GM21390 (cell line): ENCODE measurements around the gene COPS2.

Experiments
- ATAC-seq: cut with Tn5 transposase; IDR thresholded peaks from one replicate; pipeline ENCODE4 v1.9.1; 2021; ENCODE audit not compliant: unreplicated experiment

COPS2 gene

GRCh38 chr15:49163678-49164077 is 8.3 kb upstream of the COPS2 start:
- ATAC-seq: no peak

- ATAC-seq: peak; percentile 16
Observed at GRCh38 chr15:49155834-49156627, 632 bp upstream of the COPS2 start.

- ATAC-seq: no peak
Observed at GRCh38 chr15:49154799-49155109, 645 bp downstream of the COPS2 start.

GRCh38 chr15:49154359-49154758 is 1.0 kb downstream of the COPS2 start:
- no peak for ATAC-seq

GRCh38 chr15:49152552-49153312 is 2.7 kb downstream of the COPS2 start:
- ATAC-seq: no peak

- ATAC-seq: no peak
Observed at GRCh38 chr15:49151831-49152230, 3.6 kb downstream of the COPS2 start.

- no peak for ATAC-seq
Observed at GRCh38 chr15:49148727-49149126, 6.7 kb downstream of the COPS2 start.

- no peak for ATAC-seq
Observed at GRCh38 chr15:49148298-49148697, 7.1 kb downstream of the COPS2 start.

- no peak for ATAC-seq
Observed at GRCh38 chr15:49145651-49146609, 9.5 kb downstream of the COPS2 start.

- ATAC-seq: no peak
Observed at GRCh38 chr15:49137861-49138260, 17.5 kb downstream of the COPS2 start.

- no peak for ATAC-seq
Observed at GRCh38 chr15:49135911-49136310, 19.5 kb downstream of the COPS2 start.

GRCh38 chr15:49135342-49135857 is 20.0 kb downstream of the COPS2 start:
- ATAC-seq: no peak

- ATAC-seq: no peak
Observed at GRCh38 chr15:49134683-49135341, 20.6 kb downstream of the COPS2 start.

GRCh38 chr15:49131403-49131802 is 24.0 kb downstream of the COPS2 start:
- ATAC-seq: no peak

- ATAC-seq: no peak
Observed at GRCh38 chr15:49124371-49124770, 31.0 kb downstream of the COPS2 start.

GRCh38 chr15:49122541-49123062 is 32.8 kb downstream of the COPS2 start:
- ATAC-seq: no peak

GRCh38 chr15:49121901-49122300 is 33.5 kb downstream of the COPS2 start:
- ATAC-seq: no peak

- ATAC-seq: no peak
Observed at GRCh38 chr15:49120832-49121231, 34.6 kb downstream of the COPS2 start.

- ATAC-seq: no peak
Observed at GRCh38 chr15:49116108-49116857, 39.1 kb downstream of the COPS2 start.

GRCh38 chr15:49115062-49115461 is 40.3 kb downstream of the COPS2 start:
- ATAC-seq: no peak
